ENCODE measurements around the gene DTNB.
"Not testable (repeated sequence)": the region's sequence is repeated elsewhere in the genome, so short reads cannot be mapped to it uniquely, and the experiment has no call there.

The DTNB gene

GRCh38 chr2:25673300-25674076, at the start of gene DTNB:
Gene DTNB (minus strand): TSS chr2:25673577. CDS start chr2:25652660, 20,917 bp downstream.
- peak; percentile 41 to 43 for DNase-seq

GRCh38 chr2:25722224-25722623, 48.8 kb upstream of the DTNB start:
- DNase-seq = no peak

GRCh38 chr2:25720575-25720974, 47.2 kb upstream of the DTNB start:
- no peak for DNase-seq

- DNase-seq = peak; percentile 54 to 62
Measured at GRCh38 chr2:25714740-25715139, 41.4 kb upstream of the DTNB start.

- no peak for DNase-seq
Measured at GRCh38 chr2:25712455-25712854, 39.1 kb upstream of the DTNB start.

GRCh38 chr2:25711675-25712354, 38.4 kb upstream of the DTNB start:
- DNase-seq = peak in 1 of 2 experiments; percentile 12

- DNase-seq = no peak
Measured at GRCh38 chr2:25710750-25711149, 37.4 kb upstream of the DTNB start.

- DNase-seq = no peak
Measured at GRCh38 chr2:25709349-25709748, 36.0 kb upstream of the DTNB start.

- no peak for DNase-seq
Measured at GRCh38 chr2:25707927-25708590, 34.7 kb upstream of the DTNB start.

- DNase-seq = not testable (repeated sequence)
Measured at GRCh38 chr2:25705575-25705974, 32.2 kb upstream of the DTNB start.

- DNase-seq = no peak
Measured at GRCh38 chr2:25701801-25702200, 28.4 kb upstream of the DTNB start.

GRCh38 chr2:25700221-25700660, 26.9 kb upstream of the DTNB start:
- DNase-seq = peak; percentile 60 to 75

GRCh38 chr2:25699216-25699615, 25.8 kb upstream of the DTNB start:
- no peak for DNase-seq

GRCh38 chr2:25698752-25699151, 25.4 kb upstream of the DTNB start:
- no peak for DNase-seq

- no peak for DNase-seq
Measured at GRCh38 chr2:25697559-25698341, 24.4 kb upstream of the DTNB start.

GRCh38 chr2:25692737-25693445, 19.5 kb upstream of the DTNB start:
- no peak for DNase-seq

- DNase-seq = no peak
Measured at GRCh38 chr2:25692143-25692542, 18.8 kb upstream of the DTNB start.

GRCh38 chr2:25690058-25690457, 16.7 kb upstream of the DTNB start:
- DNase-seq = no peak

GRCh38 chr2:25688236-25688635, 14.9 kb upstream of the DTNB start:
- DNase-seq = no peak

- DNase-seq = no peak
Measured at GRCh38 chr2:25685741-25686140, 12.4 kb upstream of the DTNB start.

- DNase-seq = no peak
Measured at GRCh38 chr2:25684577-25685473, 11.4 kb upstream of the DTNB start.

Measured in Kasumi-1 (cell line).